Activated T-cell treated with anti-CD3 and anti-CD28 coated beads, Interleukin-2, amount 50 U/mL, for 4 hours (primary cell): ENCODE data around the gene PDGFRA. TPM values are rescaled to one million over a fixed set of nuclear protein-coding genes. Genes with fewer than 3 reads are reported as not detected.

Experiments
- total RNA-seq, 3 donors: library from RNA; stranded (reverse); gene quantifications; one replicate each; pipeline ENCODE4 v1.2.1, GENCODE V29; 2021

The PDGFRA gene
- total RNA-seq, 3 donors from 2014 or later: 0.05 to 0.22 (median 0.11) TPM

Other genes starting within 250 kb of the PDGFRA start
- 10 to 100 TPM; 25.6 to 28.8 (median 27.7) TPM for gene CHIC2, start 164.7 kb upstream of the PDGFRA start, total RNA-seq
- gene GSX2, start 129.1 kb upstream of the PDGFRA start, total RNA-seq: not detected